MCF 10A (cell line): Measurements from ENCODE around the gene LHX4. TPM values are rescaled to one million over a fixed set of nuclear protein-coding genes. Genes with fewer than 3 reads are reported as not detected.

Experiments
- BruUV-seq: library from RNA; stranded (reverse); fragments of 400-500 nt; replicated peaks from 2 replicates; lab custom pipeline; 2021; lab: Mats Ljungman, UMichigan
- CTCF ChIA-PET: fragments of 300-600 bp; sonication (Branson Sonifier 250); formaldehyde crosslinking; extraction: SDS; loops from one replicate; lab custom pipeline; 2021; ENCODE audit warnings: antibody characterized with exemption, inconsistent platforms; lab: Yijun Ruan, JAX
- POLR2A ChIA-PET: fragments of 300-600, 350-650 bp; sonication (Branson Sonifier 250); formaldehyde crosslinking; extraction: SDS; loops from one replicate; lab custom pipeline; 2020; ENCODE audit warnings: antibody characterized with exemption, inconsistent platforms; lab: Yijun Ruan, JAX
- DNase-seq: peaks from one replicate; pipeline ENCODE4 v3.0.0-alpha.2; 2018; ENCODE audit not compliant: unreplicated experiment
- H3K27ac Mint-ChIP-seq: one replicate; pipeline ENCODE4 v1.8.0; 2022; ENCODE audit warnings: mild to moderate bottlenecking, low read depth, mixed read lengths; ENCODE audit not compliant: unreplicated experiment
- H3K27me3 Mint-ChIP-seq: one replicate; pipeline ENCODE4 v1.8.0; 2022; ENCODE audit warnings: mixed read lengths; ENCODE audit not compliant: insufficient read depth, unreplicated experiment
- H3K36me3 Mint-ChIP-seq: one replicate; pipeline ENCODE4 v1.8.0; 2022; ENCODE audit warnings: mild to moderate bottlenecking, moderate library complexity, mixed read lengths; ENCODE audit not compliant: insufficient read depth, unreplicated experiment
- H3K4me1 Mint-ChIP-seq: one replicate; pipeline ENCODE4 v1.8.0; 2022; ENCODE audit warnings: mixed read lengths; ENCODE audit not compliant: insufficient read depth, unreplicated experiment
- H3K4me3 Mint-ChIP-seq: one replicate; pipeline ENCODE4 v1.8.0; 2022; ENCODE audit warnings: mild to moderate bottlenecking, moderate library complexity, mixed read lengths; ENCODE audit not compliant: unreplicated experiment
- H3K9me3 Mint-ChIP-seq: one replicate; pipeline ENCODE4 v1.8.0; 2022; ENCODE audit warnings: mixed read lengths; ENCODE audit not compliant: unreplicated experiment
- intact Hi-C: fragments of 100-400 bp; cut with micrococcal nuclease; formaldehyde crosslinking; loops from 2 replicates; pipeline ENCODE4 v1.14.1; 2022
- total RNA-seq: library from RNA; stranded (reverse); gene quantifications from 2 replicates; pipeline ENCODE4 v1.2.3, GENCODE V29; 2022
- TF ChIP-seq, protein P1 (sequence below): fragments of 200-600 bp; IDR thresholded peaks from one replicate; pipeline ENCODE4 v1.8.0; 2022; ENCODE audit warnings: antibody characterized with exemption, mild to moderate bottlenecking; ENCODE audit not compliant: unreplicated experiment

The LHX4 gene
- total RNA-seq, 1 experiment from 2014 or later: not detected

DNA sequence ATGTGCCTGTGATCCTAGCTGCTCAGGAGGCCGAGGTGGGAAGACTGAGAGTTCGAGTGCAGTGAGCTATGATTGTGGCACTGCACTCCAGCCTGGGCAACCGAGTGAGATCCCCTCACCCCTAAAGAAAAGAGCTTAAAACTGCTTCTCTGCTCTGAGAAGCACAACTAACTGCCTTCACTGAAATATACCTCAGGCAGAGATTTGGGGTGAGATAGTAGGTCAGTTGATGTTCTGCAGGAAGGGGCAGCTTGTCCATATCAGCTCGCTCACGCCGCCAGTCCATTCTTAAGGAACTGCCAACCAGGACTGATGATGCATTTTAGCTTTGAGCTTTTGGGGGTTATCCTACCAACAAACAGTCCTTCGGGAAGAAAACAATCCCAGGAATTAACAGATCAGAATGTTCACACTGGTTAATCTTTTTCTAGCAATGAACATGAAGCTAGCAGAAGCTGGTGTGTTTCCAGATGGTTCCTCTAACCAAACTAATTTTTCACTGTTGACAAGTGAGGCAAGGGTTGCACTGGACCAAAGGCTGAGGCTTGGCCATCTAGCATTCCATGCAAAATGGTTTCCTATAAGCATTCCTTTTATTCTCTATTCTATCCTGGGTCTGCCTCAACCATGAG is 31.6 kb downstream of the LHX4 start:
- Mint-ChIP-seq H3K4me3 (no peak overlapping the region), H3K36me3 (peaks cover 6% of the 10 kb centered on the region), H3K27ac (no peak overlapping the region), H3K9me3 (no peaks in the 10 kb centered on the region), H3K27me3 (peaks cover 43% of the 10 kb centered on the region), H3K4me1 (no peaks in the 10 kb centered on the region)
- BruUV-seq: no TSS peak
- intact Hi-C loops: no loop called here
- TF ChIP-seq, protein P1, sequence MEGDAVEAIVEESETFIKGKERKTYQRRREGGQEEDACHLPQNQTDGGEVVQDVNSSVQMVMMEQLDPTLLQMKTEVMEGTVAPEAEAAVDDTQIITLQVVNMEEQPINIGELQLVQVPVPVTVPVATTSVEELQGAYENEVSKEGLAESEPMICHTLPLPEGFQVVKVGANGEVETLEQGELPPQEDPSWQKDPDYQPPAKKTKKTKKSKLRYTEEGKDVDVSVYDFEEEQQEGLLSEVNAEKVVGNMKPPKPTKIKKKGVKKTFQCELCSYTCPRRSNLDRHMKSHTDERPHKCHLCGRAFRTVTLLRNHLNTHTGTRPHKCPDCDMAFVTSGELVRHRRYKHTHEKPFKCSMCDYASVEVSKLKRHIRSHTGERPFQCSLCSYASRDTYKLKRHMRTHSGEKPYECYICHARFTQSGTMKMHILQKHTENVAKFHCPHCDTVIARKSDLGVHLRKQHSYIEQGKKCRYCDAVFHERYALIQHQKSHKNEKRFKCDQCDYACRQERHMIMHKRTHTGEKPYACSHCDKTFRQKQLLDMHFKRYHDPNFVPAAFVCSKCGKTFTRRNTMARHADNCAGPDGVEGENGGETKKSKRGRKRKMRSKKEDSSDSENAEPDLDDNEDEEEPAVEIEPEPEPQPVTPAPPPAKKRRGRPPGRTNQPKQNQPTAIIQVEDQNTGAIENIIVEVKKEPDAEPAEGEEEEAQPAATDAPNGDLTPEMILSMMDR: no peak
- ChIA-PET CTCF (interaction anchor here (0.5 to 3.1 kb wide), 13 partner anchors 9 to 360 kb away, joined by 3 to 28 read pairs (median 4); no protein-coding TSS in a partner anchor), POLR2A (interaction anchor here (0.5 to 2.2 kb wide), 5 partner anchors 9 to 234 kb away, joined by 3 to 8 read pairs (median 3); no protein-coding TSS in a partner anchor)
- no peak for DNase-seq

GRCh38 chr1:180262628-180263488 is 32.8 kb downstream of the LHX4 start:
- H3K36me3 Mint-ChIP-seq: peaks cover 6% of the 10 kb centered on the region
- ChIA-PET CTCF (interaction anchor here (1.8 to 3.1 kb wide), 3 partner anchors 8 to 215 kb away, joined by 7 to 28 read pairs (median 18); no protein-coding TSS in a partner anchor), POLR2A (interaction anchor here (2.2 kb wide), 1 partner anchor 8 kb away, joined by 8 read pairs; no protein-coding TSS in a partner anchor)
- no peak overlapping the region for H3K27ac Mint-ChIP-seq
- intact Hi-C loops: no loop called here
- no peaks in the 10 kb centered on the region for H3K4me1 Mint-ChIP-seq
- TF ChIP-seq, protein P1: no peak
- peaks cover 38% of the 10 kb centered on the region for H3K27me3 Mint-ChIP-seq
- DNase-seq: no peak
- H3K4me3 Mint-ChIP-seq: no peak overlapping the region
- BruUV-seq: no TSS peak
- no peaks in the 10 kb centered on the region for H3K9me3 Mint-ChIP-seq

- H3K9me3 Mint-ChIP-seq: no peaks in the 10 kb centered on the region
- POLR2A ChIA-PET: no interaction called here
- TF ChIP-seq, protein P1: no peak
- CTCF ChIA-PET: no interaction called here
- no peak for DNase-seq
- no TSS peak for BruUV-seq
- H3K4me1 Mint-ChIP-seq: no peaks in the 10 kb centered on the region
- no peak overlapping the region for H3K4me3 Mint-ChIP-seq
- H3K27me3 Mint-ChIP-seq: peaks cover 20% of the 10 kb centered on the region
- no peak overlapping the region for H3K27ac Mint-ChIP-seq
- intact Hi-C loops: no loop called here
- peaks cover 6% of the 10 kb centered on the region for H3K36me3 Mint-ChIP-seq
Observed at GRCh38 chr1:180264595-180264994, 34.5 kb downstream of the LHX4 start.

DNA sequence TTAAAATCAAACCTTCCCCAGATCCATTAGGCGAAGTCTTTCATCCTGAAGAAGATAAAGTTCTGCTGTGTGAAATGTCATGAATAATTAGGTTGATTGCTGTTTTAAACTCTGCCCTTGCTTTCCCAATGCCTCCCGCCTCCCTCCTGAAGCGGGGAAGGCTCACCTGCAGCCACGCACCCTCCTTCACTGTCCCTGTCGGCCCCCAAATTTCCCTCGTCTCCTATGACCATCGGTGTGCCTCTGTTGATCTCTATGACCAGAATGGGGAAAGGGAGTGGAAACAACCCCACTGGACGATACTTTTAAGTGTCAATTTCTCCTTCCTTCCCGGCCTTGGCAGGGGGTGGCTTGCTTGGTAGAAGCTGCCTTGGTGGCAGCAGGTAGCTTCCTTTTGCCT is 35.1 kb downstream of the LHX4 start:
- intact Hi-C loops: no loop called here
- Mint-ChIP-seq H3K27ac (no peak overlapping the region), H3K9me3 (no peaks in the 10 kb centered on the region), H3K36me3 (peaks cover 6% of the 10 kb centered on the region), H3K4me1 (no peaks in the 10 kb centered on the region), H3K27me3 (peaks cover 14% of the 10 kb centered on the region), H3K4me3 (no peak overlapping the region)
- POLR2A ChIA-PET: interaction anchor here (1.1 kb wide), 1 partner anchor 43 kb away, joined by 4 read pairs; no protein-coding TSS in a partner anchor
- no peak for DNase-seq
- no TSS peak for BruUV-seq
- CTCF ChIA-PET: interaction anchor here (0.7 to 1.6 kb wide), 3 partner anchors 12 to 217 kb away, joined by 3 to 8 read pairs (median 3); no protein-coding TSS in a partner anchor
- TF ChIP-seq, protein P1: no peak
